HG03442 (cell line): Measurements from ENCODE around the gene GOLGA7B.

ENCODE experiments used
- ATAC-seq: cut with Tn5 transposase; IDR thresholded peaks from one replicate; pipeline ENCODE4 v1.9.1; 2021; ENCODE audit warnings: mild to moderate bottlenecking, moderate library complexity; ENCODE audit not compliant: unreplicated experiment

GOLGA7B gene

GRCh38 chr10:97849687-97850402, at the start of gene GOLGA7B:
TSS of gene GOLGA7B (plus strand) at chr10:97849843. CDS start at chr10:97850304, 461 bp downstream.
- no peak for ATAC-seq

GRCh38 chr10:97800474-97800873, 49.2 kb upstream of the GOLGA7B start:
- no peak for ATAC-seq

GRCh38 chr10:97801422-97801821, 48.2 kb upstream of the GOLGA7B start:
- no peak for ATAC-seq

GRCh38 chr10:97805096-97805884, 44.4 kb upstream of the GOLGA7B start:
- ATAC-seq = no peak

- no peak for ATAC-seq
Measured at GRCh38 chr10:97805949-97806348, 43.7 kb upstream of the GOLGA7B start.

- ATAC-seq = no peak
Measured at GRCh38 chr10:97810446-97810845, 39.2 kb upstream of the GOLGA7B start.

- no peak for ATAC-seq
Measured at GRCh38 chr10:97811958-97812357, 37.7 kb upstream of the GOLGA7B start.

- ATAC-seq = no peak
Measured at GRCh38 chr10:97812696-97813095, 36.9 kb upstream of the GOLGA7B start.

- ATAC-seq = no peak
Measured at GRCh38 chr10:97813311-97813710, 36.3 kb upstream of the GOLGA7B start.

- no peak for ATAC-seq
Measured at GRCh38 chr10:97814996-97815395, 34.6 kb upstream of the GOLGA7B start.

- no peak for ATAC-seq
Measured at GRCh38 chr10:97816609-97817008, 33.0 kb upstream of the GOLGA7B start.

GRCh38 chr10:97818572-97818971, 31.1 kb upstream of the GOLGA7B start:
- ATAC-seq = no peak

- ATAC-seq = no peak
Measured at GRCh38 chr10:97820096-97820704, 29.4 kb upstream of the GOLGA7B start.

- no peak for ATAC-seq
Measured at GRCh38 chr10:97821308-97822038, 28.2 kb upstream of the GOLGA7B start.

GRCh38 chr10:97822261-97822687, 27.4 kb upstream of the GOLGA7B start:
- no peak for ATAC-seq

- no peak for ATAC-seq
Measured at GRCh38 chr10:97823734-97824133, 25.9 kb upstream of the GOLGA7B start.

GRCh38 chr10:97825020-97825760, 24.5 kb upstream of the GOLGA7B start:
- ATAC-seq = no peak

- no peak for ATAC-seq
Measured at GRCh38 chr10:97826892-97827291, 22.8 kb upstream of the GOLGA7B start.

GRCh38 chr10:97827702-97828291, 21.8 kb upstream of the GOLGA7B start:
- ATAC-seq = no peak

- no peak for ATAC-seq
Measured at GRCh38 chr10:97828721-97829120, 20.9 kb upstream of the GOLGA7B start.
